Stimulated activated CD4-positive, alpha-beta T cell treated with anti-CD3 and anti-CD28 coated beads, Interleukin-4, amount 100 ng/mL, for 48 hours (primary cell): Measurements from ENCODE around the gene GAS2L2.

Source experiments
- DNase-seq, 2 donors: peaks; one replicate each; pipeline ENCODE4 v3.0.0-alpha.2; 2020; ENCODE audit warnings: low read depth in 2 of 2

The GAS2L2 gene

GRCh38 chr17:35695613-35696012, 57.4 kb downstream of the GAS2L2 start:
- DNase-seq: no peak

DNA sequence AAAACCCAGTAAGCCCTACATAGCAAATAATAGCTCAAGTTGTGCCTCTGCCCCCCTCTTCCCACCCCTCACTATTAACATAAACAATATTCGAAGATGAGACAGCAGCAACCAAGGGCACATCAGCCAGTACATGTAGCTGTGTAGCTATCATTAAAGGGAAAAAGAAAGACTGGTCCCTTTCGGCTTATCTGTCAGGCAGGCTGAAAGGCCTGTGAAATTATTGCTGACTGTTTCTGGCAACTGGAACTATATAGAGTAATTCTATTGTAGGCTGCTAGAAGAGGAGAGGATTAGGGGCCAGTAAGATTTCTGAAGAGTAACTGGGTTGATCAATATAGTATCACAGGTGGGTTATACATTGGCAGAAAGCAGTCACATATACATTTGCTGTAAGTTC, 58.1 kb downstream of the GAS2L2 start:
- DNase-seq: no peak
